Mucosa of rectum (tissue), 2 donors: Measurements from ENCODE around the gene CRBN.

ENCODE experiments used
- H3K27ac ChIP-seq, 2 donors: one replicate each; pipeline ENCODE4 v1.7.0; 2013; ENCODE audit warnings: inconsistent platforms in 2 of 2, low read depth in 2 of 2, low read length in 2 of 2
- H3K27me3 ChIP-seq, 2 donors: one replicate each; pipeline ENCODE4 v1.7.0; 2013; ENCODE audit warnings: low read length in 2 of 2; ENCODE audit not compliant: control insufficient read depth in 2 of 2, insufficient read depth in 2 of 2
- H3K36me3 ChIP-seq, 2 donors: one replicate each; pipeline ENCODE4 v1.7.0; 2013; ENCODE audit warnings: low read length in 2 of 2; ENCODE audit not compliant: control insufficient read depth in 2 of 2, insufficient read depth in 2 of 2
- H3K4me1 ChIP-seq, 2 donors: one replicate each; pipeline ENCODE4 v1.7.0; 2013; ENCODE audit warnings: low read length in 2 of 2, mild to moderate bottlenecking in 1 of 2; ENCODE audit not compliant: control insufficient read depth in 2 of 2, insufficient read depth in 2 of 2
- H3K4me3 ChIP-seq, 2 donors: one replicate each; pipeline ENCODE4 v1.7.0; 2013; ENCODE audit warnings: low read length in 2 of 2
- H3K9ac ChIP-seq, 2 donors: one replicate each; pipeline ENCODE4 v1.7.0; 2013; ENCODE audit warnings: low read length in 2 of 2, low read depth in 1 of 2, mild to moderate bottlenecking in 1 of 2
- H3K9me3 ChIP-seq, 2 donors: one replicate each; pipeline ENCODE4 v1.7.0; 2013; ENCODE audit warnings: low read length in 2 of 2; ENCODE audit not compliant: control insufficient read depth in 2 of 2
- donor health status: healthy.
- donor health status: Normal muscosa, but diverticular disease.

CRBN gene

GRCh38 chr3:3102751-3103150 lies 76.7 kb downstream of the CRBN start:
- Histone ChIP-seq H3K9ac (no peak overlapping the region), H3K27me3 (no peaks in the 10 kb centered on the region), H3K4me1 (no peaks in the 10 kb centered on the region), H3K27ac (no peak overlapping the region), H3K4me3 (no peak overlapping the region), H3K36me3 (no peaks in the 10 kb centered on the region), H3K9me3 (no peaks in the 10 kb centered on the region)

- Histone ChIP-seq H3K36me3 (no peaks in the 10 kb centered on the region), H3K27ac (no peak overlapping the region), H3K9ac (no peak overlapping the region), H3K4me1 (no peaks in the 10 kb centered on the region), H3K27me3 (no peaks in the 10 kb centered on the region), H3K4me3 (no peak overlapping the region), H3K9me3 (no peaks in the 10 kb centered on the region)
Observed at GRCh38 chr3:3101660-3102458, 77.6 kb downstream of the CRBN start.
